ENCODE results near the gene SF3B2.
"Not testable (repeated sequence)": the region's sequence is repeated elsewhere in the genome, so short reads cannot be mapped to it uniquely, and the experiment has no call there.

The SF3B2 gene

DNA sequence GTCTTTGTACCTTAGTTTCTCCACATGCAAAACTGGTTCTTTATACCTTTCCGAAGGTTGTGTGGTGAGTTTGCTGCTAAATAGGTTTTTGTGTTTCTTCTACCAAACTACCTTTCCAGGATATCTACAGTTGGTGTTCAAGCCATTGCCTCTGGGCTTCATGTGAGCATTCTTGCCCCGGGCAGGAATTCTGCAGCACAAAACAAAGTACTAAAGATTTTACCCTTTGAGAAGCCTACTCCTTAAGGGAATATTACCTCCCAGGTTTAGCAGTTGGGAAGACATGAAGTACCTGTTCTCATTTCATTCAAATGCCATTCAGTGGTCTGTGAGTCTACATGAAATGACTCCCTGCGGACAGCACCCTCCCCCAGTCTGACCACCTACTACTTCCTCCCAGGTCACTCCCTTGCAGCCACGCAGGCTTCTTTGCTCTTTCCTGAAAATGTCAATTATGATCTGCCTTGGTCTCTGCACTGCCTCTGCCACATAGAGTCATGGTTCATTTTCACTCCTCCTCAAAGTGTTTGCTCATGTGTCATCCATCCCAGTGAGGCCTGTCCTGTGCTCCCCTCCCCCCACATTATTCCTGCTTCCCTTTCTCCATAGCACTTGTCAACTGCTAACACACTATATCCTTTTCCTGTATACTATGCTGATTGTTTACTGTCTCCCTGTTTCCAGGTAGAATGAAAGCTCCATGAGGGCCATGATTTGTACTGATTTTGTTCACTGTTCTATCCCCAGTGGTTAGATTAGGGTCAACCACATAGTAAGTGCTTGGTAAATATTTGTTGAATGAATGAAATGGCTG lies 54.8 kb downstream of the SF3B2 start:
- DNase-seq (ENCODE audit: low read depth), result peak; percentile 18

DNA sequence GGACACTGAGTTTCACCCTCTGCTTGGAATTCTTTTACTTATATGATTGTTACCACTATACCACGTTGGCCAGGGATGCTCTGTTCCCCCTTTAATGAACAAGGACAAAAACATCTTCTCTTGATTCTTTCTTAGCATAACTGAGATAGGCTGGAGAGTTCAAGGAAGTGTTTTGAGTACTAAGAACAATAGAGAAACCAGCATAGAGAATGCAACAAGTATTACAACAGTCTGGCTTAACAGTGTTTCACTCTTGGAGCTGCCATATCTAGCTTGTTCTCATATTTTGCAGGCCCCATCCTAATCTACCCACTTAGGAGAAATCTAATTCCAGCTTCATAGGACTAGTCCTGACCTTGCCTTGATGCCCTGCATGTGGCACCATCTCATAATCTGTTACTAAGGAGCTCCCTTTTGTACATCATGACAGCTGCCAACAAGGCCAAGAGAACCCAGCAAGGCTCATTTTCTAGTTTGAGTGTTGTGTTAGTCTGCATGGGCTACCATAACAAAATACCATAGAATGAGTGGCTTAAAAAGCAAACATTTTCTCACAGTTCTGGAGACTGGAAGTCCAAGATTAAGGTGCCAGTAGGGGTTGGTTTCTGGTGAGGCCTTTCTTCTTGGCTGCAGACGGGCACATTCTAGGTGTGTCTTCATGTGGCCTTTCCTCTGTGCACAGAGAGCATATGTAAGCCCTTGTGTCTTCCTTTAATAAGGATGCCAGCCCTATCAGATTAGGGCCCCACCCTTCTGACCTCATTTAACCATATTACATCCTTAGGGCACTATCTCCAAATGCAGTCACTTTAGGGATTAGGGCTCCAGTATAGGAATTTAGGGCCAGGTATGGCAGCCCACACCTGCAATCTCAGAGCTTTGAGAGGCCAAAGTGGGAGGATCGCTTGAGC lies 55.7 kb downstream of the SF3B2 start:
- no peak for DNase-seq (ENCODE audit: low read depth)

DNA sequence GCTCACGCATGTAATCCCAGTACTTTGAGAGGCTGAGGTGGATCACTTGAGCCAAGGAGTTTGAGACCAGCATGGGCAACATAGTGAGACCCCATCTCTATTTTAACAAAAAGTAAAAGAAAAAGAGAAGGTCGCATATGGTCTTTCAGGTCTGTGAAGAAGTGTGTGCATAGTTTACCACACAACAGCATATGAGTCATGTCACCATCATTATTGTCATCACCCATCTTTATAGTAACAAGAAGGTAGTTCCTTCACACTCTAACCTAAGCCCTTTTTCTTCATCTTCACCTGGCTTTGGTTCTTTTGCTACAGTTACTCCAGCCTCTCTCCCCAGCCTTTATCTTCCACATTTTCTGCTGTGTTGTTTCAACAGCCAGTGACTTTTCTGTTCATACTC lies 57.1 kb downstream of the SF3B2 start:
- DNase-seq (ENCODE audit: low read depth), result no peak

DNA sequence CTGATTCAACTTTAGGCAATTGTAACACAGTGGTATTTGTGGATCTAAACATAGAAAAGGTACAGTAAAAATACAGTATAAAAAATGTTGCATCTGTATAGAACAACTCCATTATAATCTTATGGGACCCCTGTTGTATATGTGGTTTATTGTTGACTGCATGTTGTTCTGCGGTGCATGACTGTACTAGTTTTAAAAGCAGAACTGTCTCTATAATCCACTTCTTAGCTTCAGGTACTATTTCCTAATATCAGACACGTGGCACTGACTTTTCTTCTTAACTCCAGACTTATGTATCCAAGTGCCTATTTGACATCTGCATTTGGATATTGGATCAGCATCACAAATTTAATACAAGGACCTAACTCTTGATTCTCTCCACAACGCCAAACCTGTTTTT lies 59.0 kb downstream of the SF3B2 start:
- DNase-seq (ENCODE audit: low read depth), result no peak

DNA sequence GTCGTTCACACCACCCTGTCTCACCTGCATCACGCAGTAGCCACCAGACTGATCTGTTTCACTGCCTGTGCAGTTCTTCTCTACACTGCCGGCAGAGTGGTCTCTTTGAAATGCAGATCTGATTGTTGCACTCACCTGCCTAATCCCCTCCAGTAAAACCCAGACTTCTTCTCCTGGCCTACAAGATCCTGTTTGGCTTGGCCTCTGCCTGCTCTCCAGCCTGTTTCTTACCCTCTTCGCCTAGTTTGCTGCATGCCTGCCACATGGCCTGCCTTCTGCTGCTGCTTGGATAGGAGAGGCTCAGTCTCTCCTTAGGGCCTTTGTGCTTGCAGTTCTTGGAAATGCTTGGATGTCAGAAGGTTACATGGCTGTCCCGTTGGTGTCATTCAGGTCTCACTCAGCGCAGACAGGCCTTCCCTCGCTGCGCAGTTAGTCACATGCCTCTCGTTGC lies 59.9 kb downstream of the SF3B2 start:
- no peak for DNase-seq (ENCODE audit: low read depth)

DNA sequence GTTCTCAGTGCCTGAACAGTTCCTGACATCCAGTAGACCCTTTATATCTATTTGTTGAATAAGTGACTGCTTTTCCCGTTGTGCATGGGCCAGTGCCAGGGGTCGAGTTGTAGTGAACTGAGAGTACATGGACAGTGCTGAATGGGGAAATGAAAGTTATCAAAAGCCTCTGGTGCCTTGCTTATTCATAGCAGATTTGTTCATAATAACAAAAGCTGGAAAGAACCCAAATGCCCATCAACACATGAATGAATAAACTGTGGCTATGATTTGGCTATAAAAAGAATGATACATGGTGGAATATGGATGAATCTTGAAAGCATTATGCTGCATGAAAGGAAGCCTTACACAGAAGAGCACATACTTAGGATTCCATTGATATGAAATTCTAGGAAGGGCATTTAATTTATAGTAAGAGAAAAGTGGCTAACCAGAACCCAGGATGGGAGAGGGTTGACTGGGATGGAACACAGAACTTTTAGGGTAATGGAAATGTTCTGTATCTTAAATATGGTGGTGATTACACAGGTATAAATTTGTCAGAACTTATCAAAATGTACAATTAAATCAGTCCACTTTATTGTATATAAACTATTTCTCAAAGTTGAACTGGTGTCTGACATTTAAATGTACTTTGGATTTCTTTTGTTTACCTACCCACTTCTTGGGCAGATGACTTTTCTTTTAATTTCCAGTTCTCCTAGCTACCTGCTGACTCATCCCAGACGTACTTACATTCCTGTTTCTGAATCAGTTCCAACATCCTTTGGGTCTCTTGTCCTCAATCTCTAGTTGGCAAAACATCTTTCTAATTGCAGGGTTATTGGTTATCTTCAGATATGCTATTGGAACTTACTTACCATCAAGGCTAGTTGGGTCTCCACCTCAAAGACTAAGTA lies 60.7 kb downstream of the SF3B2 start:
- DNase-seq (ENCODE audit: low read depth), result no peak

DNA sequence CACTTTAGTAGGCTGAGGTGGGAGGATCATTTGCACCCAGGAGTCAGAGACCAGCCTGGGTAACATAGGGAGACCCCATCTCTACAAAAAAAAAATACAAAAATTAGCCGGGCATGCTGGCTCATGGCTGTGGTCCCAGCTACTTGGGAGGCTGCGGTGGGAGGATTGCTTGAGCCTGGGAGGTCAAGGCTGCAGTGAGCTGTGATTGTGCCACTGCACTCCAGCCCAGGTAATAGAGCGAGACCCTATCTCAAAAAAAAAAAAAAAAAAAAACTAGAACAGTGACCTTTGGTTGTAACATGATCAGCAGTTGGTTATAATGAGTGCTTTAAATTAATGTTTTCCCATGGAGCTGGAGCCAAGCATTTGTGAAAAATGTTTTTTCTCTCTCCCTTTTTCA lies 62.8 kb downstream of the SF3B2 start:
- DNase-seq (ENCODE audit: low read depth), result not testable (repeated sequence)

DNA sequence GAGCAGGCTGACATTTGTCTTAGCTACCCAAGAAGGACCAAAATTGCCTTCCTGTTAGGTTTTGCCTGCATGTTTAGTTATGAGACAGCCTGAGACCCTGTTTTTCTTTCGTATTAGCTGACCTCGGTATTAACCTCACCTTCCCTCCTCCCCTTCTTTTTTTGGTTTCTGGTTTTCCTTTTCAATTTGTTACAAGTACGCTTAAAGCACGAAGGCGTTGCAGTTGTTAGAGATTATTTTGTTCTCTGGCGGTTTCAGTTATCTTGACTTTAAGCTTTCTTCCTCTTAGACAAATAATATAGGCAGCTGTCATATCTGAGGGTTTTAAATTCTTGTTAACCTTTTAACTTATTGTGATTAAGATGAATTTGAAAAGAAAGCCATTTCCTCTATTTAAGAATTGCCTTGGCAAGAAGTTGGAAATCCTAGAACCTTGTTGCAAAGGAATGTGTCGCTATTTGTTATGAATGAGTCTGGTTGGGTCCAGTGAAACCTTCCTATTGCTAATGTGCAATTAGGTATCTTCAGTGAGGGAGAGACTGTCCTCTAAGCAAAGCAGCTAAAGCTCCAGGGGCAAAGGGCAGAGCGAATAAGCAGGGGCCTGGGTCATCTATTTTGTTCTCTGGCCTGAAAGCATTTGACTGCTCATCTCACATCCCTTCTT lies 63.6 kb downstream of the SF3B2 start:
- no peak for DNase-seq (ENCODE audit: low read depth)

DNA sequence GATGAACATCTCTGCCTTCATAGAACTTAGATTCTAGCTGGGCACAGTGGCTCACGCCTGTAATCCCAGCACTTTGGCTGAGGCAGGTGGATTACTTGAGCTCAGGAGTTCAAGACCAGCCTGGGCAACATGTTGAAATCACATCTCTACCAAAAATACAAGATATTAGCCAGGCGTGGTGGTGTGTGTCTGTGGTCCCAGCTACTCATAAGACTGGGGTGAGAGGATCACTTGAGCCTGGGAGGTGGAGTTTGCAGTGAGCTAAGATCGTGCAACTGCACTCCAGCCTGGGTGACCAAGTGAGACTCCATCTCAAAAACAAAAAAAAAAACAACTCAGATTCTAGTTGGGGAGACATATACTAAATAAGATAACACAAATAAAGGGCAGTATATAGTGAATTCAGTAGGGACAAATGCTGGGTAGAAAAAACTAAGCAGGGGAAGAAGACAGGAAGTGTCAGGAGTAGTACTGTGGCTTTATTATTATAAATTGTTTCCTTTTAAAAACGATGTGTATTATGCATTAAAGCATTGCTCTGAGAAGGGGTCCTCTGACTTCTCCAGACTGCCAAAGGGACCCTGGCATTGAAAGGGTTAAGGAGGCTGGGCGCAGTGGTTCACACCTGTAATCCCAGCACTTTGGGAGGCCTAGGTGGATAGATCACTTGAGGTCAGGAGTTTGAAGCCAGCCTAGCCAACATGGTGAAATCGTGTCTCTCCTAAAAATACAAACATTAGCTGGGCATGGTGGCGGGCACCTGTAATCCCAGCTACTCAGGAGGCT lies 64.6 kb downstream of the SF3B2 start:
- no peak for DNase-seq (ENCODE audit: low read depth)

DNA sequence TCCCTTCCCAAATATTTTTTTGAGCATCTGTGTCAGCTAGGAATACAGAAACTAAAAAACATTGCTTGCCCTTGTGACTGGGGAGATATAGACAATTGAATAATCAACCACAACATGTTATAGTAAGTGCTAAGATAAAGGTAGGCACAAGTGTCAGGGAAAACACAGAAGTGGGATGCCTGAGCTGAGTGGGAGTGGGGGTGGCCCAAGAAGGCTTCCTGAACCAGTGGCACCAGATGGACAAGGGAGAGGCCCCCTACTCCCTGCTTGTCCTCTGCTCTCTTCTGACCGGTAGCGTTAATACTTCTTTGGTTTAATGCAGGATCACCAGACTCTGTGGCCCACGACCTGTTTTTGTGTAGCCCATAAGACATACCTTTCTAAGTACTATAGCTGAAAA lies 66.7 kb downstream of the SF3B2 start:
- no peak for DNase-seq (ENCODE audit: low read depth)

Data from activated T-cell treated with anti-CD3 and anti-CD28 coated beads for 48 hours (primary cell).